ENCODE results near the gene ANXA3. TPM values are rescaled to one million over a fixed set of nuclear protein-coding genes. Genes with fewer than 3 reads are reported as not detected.

The ANXA3 gene
- polyA plus RNA-seq, 4 donors, result 17.5 to 96.6 (median 53.3) TPM

GRCh38 chr4:78651250-78651860, 99.8 kb downstream of the ANXA3 start:
- H3K36me3 ChIP-seq (ENCODE audit: control insufficient read depth in 3 of 3, insufficient read depth in 2 of 3, low read depth in 1 of 3, low read length in 3 of 3), result no peaks in the 10 kb centered on the region
- FAIRE-seq (no peak), DNase-seq (no peak)
- no peaks in the 10 kb centered on the region for H3K9me3 ChIP-seq (ENCODE audit: control insufficient read depth in 2 of 2, insufficient read depth in 1 of 2, low read depth in 1 of 2, low read length in 1 of 2)
- peaks cover 0 to 2% (median under 1%) of the 10 kb centered on the region in 3 donors for H3K4me1 ChIP-seq (ENCODE audit: control insufficient read depth in 3 of 3, insufficient read depth in 2 of 3, low read depth in 1 of 3, low read length in 2 of 3)
- WGBS, 3 donors, result 88 to 93% (median 92%) methylated on average over 4 of the region's 4 CpGs
- no peak overlapping the region for H3K4me3 ChIP-seq (ENCODE audit: low read depth in 1 of 3, low read length in 3 of 3)
- H3K27me3 ChIP-seq (ENCODE audit: control insufficient read depth in 3 of 3, insufficient read depth in 3 of 3, low read length in 3 of 3), result no peaks in the 10 kb centered on the region
- no peak overlapping the region for H3K27ac ChIP-seq (ENCODE audit: low read depth in 1 of 3, low read length in 2 of 3)

- FAIRE-seq (no peak), DNase-seq (no peak)
- Histone ChIP-seq H3K9me3 (ENCODE audit: control insufficient read depth in 2 of 2, insufficient read depth in 1 of 2, low read depth in 1 of 2, low read length in 1 of 2) (no peaks in the 10 kb centered on the region), H3K4me3 (ENCODE audit: low read depth in 1 of 3, low read length in 3 of 3) (no peak overlapping the region), H3K27ac (ENCODE audit: low read depth in 1 of 3, low read length in 2 of 3) (peak overlapping the region in 1 of 3 donors; percentile 20), H3K36me3 (ENCODE audit: control insufficient read depth in 3 of 3, insufficient read depth in 2 of 3, low read depth in 1 of 3, low read length in 3 of 3) (no peaks in the 10 kb centered on the region), H3K4me1 (ENCODE audit: control insufficient read depth in 3 of 3, insufficient read depth in 2 of 3, low read depth in 1 of 3, low read length in 2 of 3) (peaks cover 0 to 2% (median 0%) of the 10 kb centered on the region in 3 donors), H3K27me3 (ENCODE audit: control insufficient read depth in 3 of 3, insufficient read depth in 3 of 3, low read length in 3 of 3) (no peaks in the 10 kb centered on the region)
- WGBS, 3 donors, result 67 to 74% (median 74%) methylated on average over 1 of the region's 1 CpG
These were observed 100.8 kb downstream of the ANXA3 start for GRCh38 chr4:78652282-78652876.

- H3K27ac ChIP-seq (ENCODE audit: low read depth in 1 of 3, low read length in 2 of 3), result no peak overlapping the region
- H3K4me1 ChIP-seq (ENCODE audit: control insufficient read depth in 3 of 3, insufficient read depth in 2 of 3, low read depth in 1 of 3, low read length in 2 of 3), result peaks cover 0 to 2% (median 0%) of the 10 kb centered on the region in 3 donors
- H3K4me3 ChIP-seq (ENCODE audit: low read depth in 1 of 3, low read length in 3 of 3), result no peak overlapping the region
- FAIRE-seq (no peak), DNase-seq (peak; percentile 34 to 35)
- no peaks in the 10 kb centered on the region for H3K9me3 ChIP-seq (ENCODE audit: control insufficient read depth in 2 of 2, insufficient read depth in 1 of 2, low read depth in 1 of 2, low read length in 1 of 2)
- WGBS, 3 donors, result 3 to 26% (median 5%) methylated on average over 2 of the region's 2 CpGs
- H3K36me3 ChIP-seq (ENCODE audit: control insufficient read depth in 3 of 3, insufficient read depth in 2 of 3, low read depth in 1 of 3, low read length in 3 of 3), result no peaks in the 10 kb centered on the region
- H3K27me3 ChIP-seq (ENCODE audit: control insufficient read depth in 3 of 3, insufficient read depth in 3 of 3, low read length in 3 of 3), result no peaks in the 10 kb centered on the region
These were observed 102.1 kb downstream of the ANXA3 start for GRCh38 chr4:78653655-78654054.

GRCh38 chr4:78654807-78655206, 103.2 kb downstream of the ANXA3 start:
- Histone ChIP-seq H3K9me3 (ENCODE audit: control insufficient read depth in 2 of 2, insufficient read depth in 1 of 2, low read depth in 1 of 2, low read length in 1 of 2) (no peaks in the 10 kb centered on the region), H3K4me3 (ENCODE audit: low read depth in 1 of 3, low read length in 3 of 3) (no peak overlapping the region), H3K27ac (ENCODE audit: low read depth in 1 of 3, low read length in 2 of 3) (no peak overlapping the region), H3K4me1 (ENCODE audit: control insufficient read depth in 3 of 3, insufficient read depth in 2 of 3, low read depth in 1 of 3, low read length in 2 of 3) (peaks cover 0 to 2% (median 0%) of the 10 kb centered on the region in 3 donors), H3K36me3 (ENCODE audit: control insufficient read depth in 3 of 3, insufficient read depth in 2 of 3, low read depth in 1 of 3, low read length in 3 of 3) (no peaks in the 10 kb centered on the region), H3K27me3 (ENCODE audit: control insufficient read depth in 3 of 3, insufficient read depth in 3 of 3, low read length in 3 of 3) (no peaks in the 10 kb centered on the region)
- DNase-seq (no peak), FAIRE-seq (no peak)
- WGBS, 3 donors, result 11 to 68% (median 24%) methylated on average over 1 of the region's 1 CpG

GRCh38 chr4:78656968-78657445, 105.4 kb downstream of the ANXA3 start:
- no peak overlapping the region for H3K4me3 ChIP-seq (ENCODE audit: low read depth in 1 of 3, low read length in 3 of 3)
- FAIRE-seq, result no peak

GRCh38 chr4:78659264-78659663, 107.7 kb downstream of the ANXA3 start:
- H3K36me3 ChIP-seq (ENCODE audit: control insufficient read depth in 3 of 3, insufficient read depth in 2 of 3, low read depth in 1 of 3, low read length in 3 of 3), result no peaks in the 10 kb centered on the region
- no peak overlapping the region for H3K27ac ChIP-seq (ENCODE audit: low read depth in 1 of 3, low read length in 2 of 3)
- no peaks in the 10 kb centered on the region for H3K9me3 ChIP-seq (ENCODE audit: control insufficient read depth in 2 of 2, insufficient read depth in 1 of 2, low read depth in 1 of 2, low read length in 1 of 2)
- WGBS, 3 donors, result 73 to 90% (median 87%) methylated on average over 1 of the region's 1 CpG
- FAIRE-seq (no peak), DNase-seq (no peak)
- H3K27me3 ChIP-seq (ENCODE audit: control insufficient read depth in 3 of 3, insufficient read depth in 3 of 3, low read length in 3 of 3), result no peaks in the 10 kb centered on the region
- peaks cover 0 to 23% (median 3%) of the 10 kb centered on the region in 3 donors for H3K4me1 ChIP-seq (ENCODE audit: control insufficient read depth in 3 of 3, insufficient read depth in 2 of 3, low read depth in 1 of 3, low read length in 2 of 3)
- H3K4me3 ChIP-seq (ENCODE audit: low read depth in 1 of 3, low read length in 3 of 3), result no peak overlapping the region

More at GRCh38 chr4:78656968-78657445, 105.4 kb downstream of the ANXA3 start:
- no peaks in the 10 kb centered on the region for H3K27me3 ChIP-seq (ENCODE audit: control insufficient read depth in 3 of 3, insufficient read depth in 3 of 3, low read length in 3 of 3)
- WGBS, 3 donors, result 50 to 74% (median 55%) methylated on average over 7 of the region's 7 CpGs
- no peak overlapping the region for H3K27ac ChIP-seq (ENCODE audit: low read depth in 1 of 3, low read length in 2 of 3)
- H3K36me3 ChIP-seq (ENCODE audit: control insufficient read depth in 3 of 3, insufficient read depth in 2 of 3, low read depth in 1 of 3, low read length in 3 of 3), result no peaks in the 10 kb centered on the region
- peaks cover under 1 to 11% (median 2%) of the 10 kb centered on the region in 3 donors for H3K4me1 ChIP-seq (ENCODE audit: control insufficient read depth in 3 of 3, insufficient read depth in 2 of 3, low read depth in 1 of 3, low read length in 2 of 3)
- H3K9me3 ChIP-seq (ENCODE audit: control insufficient read depth in 2 of 2, insufficient read depth in 1 of 2, low read depth in 1 of 2, low read length in 1 of 2), result no peaks in the 10 kb centered on the region
- DNase-seq, result no peak

GRCh38 chr4:78659665-78660064, 108.1 kb downstream of the ANXA3 start:
- no peak for FAIRE-seq
- Histone ChIP-seq H3K4me3 (ENCODE audit: low read depth in 1 of 3, low read length in 3 of 3) (no peak overlapping the region), H3K9me3 (ENCODE audit: control insufficient read depth in 2 of 2, insufficient read depth in 1 of 2, low read depth in 1 of 2, low read length in 1 of 2) (no peaks in the 10 kb centered on the region)

More at GRCh38 chr4:78659665-78660064, 108.1 kb downstream of the ANXA3 start:
- Histone ChIP-seq H3K36me3 (ENCODE audit: control insufficient read depth in 3 of 3, insufficient read depth in 2 of 3, low read depth in 1 of 3, low read length in 3 of 3) (no peaks in the 10 kb centered on the region), H3K27ac (ENCODE audit: low read depth in 1 of 3, low read length in 2 of 3) (no peak overlapping the region), H3K4me1 (ENCODE audit: control insufficient read depth in 3 of 3, insufficient read depth in 2 of 3, low read depth in 1 of 3, low read length in 2 of 3) (peaks cover 0 to 27% (median 3%) of the 10 kb centered on the region in 3 donors), H3K27me3 (ENCODE audit: control insufficient read depth in 3 of 3, insufficient read depth in 3 of 3, low read length in 3 of 3) (no peaks in the 10 kb centered on the region)
- WGBS, 3 donors, result 76 to 96% (median 89%) methylated on average over 1 of the region's 1 CpG
- no peak for DNase-seq
